CD14-positive monocyte (primary cell): ENCODE data around the gene ACSF3. TPM values are rescaled to one million over a fixed set of nuclear protein-coding genes. Genes with fewer than 3 reads are reported as not detected.

Experiments
- DNase-seq, 3 donors: peaks; one replicate each; pipeline ENCODE4 v3.0.0-alpha.2; 2011 to 2022
- H2AFZ ChIP-seq: 2 replicates; pipeline ENCODE4 v1.6.0; 2012; ENCODE audit warnings: mild to moderate bottlenecking, low read depth, low read length, inconsistent platforms; ENCODE audit not compliant: insufficient read depth, poor library complexity, severe bottlenecking
- H3K27ac ChIP-seq, 2 donors: 1 replicate in 1 of 2; 2 replicates in 1 of 2; pipeline ENCODE4 v1.5.1; 2012 to 2013; ENCODE audit warnings: low read length in 2 of 2, control low read depth in 1 of 2, inconsistent platforms in 1 of 2, low read depth in 1 of 2, mild to moderate bottlenecking in 1 of 2
- H3K27me3 ChIP-seq, 2 donors: one replicate each; pipeline versions ENCODE4 v1.6.0 to v1.6.1; 2011 to 2013; ENCODE audit warnings: low read length in 2 of 2; ENCODE audit not compliant: control insufficient read depth in 2 of 2, insufficient read depth in 2 of 2
- H3K36me3 ChIP-seq, 2 donors: replicated peaks in 1 of 2; 1 replicate in 1 of 2; 2 replicates in 1 of 2; pipeline versions ENCODE4 v1.5.1 to v1.6.1; 2012 to 2013; ENCODE audit warnings: low read length in 2 of 2, control low read depth in 1 of 2, inconsistent platforms in 1 of 2, mild to moderate bottlenecking in 1 of 2; ENCODE audit not compliant: insufficient read depth in 2 of 2, control insufficient read depth in 1 of 2
- H3K4me1 ChIP-seq, 2 donors: 1 replicate in 1 of 2; 2 replicates in 1 of 2; pipeline versions ENCODE4 v1.5.1 to v1.6.1; 2012 to 2013; ENCODE audit warnings: low read length in 2 of 2, control low read depth in 1 of 2, inconsistent platforms in 1 of 2, mild to moderate bottlenecking in 1 of 2, moderate library complexity in 1 of 2; ENCODE audit not compliant: insufficient read depth in 2 of 2, control insufficient read depth in 1 of 2
- H3K4me2 ChIP-seq: replicated peaks from 2 replicates; pipeline ENCODE3; 2012; ENCODE audit warnings: low read length, moderate library complexity, mild to moderate bottlenecking; ENCODE audit not compliant: poor library complexity, severe bottlenecking; ENCODE audit errors: extremely low read depth
- H3K4me3 ChIP-seq, 3 experiments: fragments of 200-600 bp in 1 of 3; sonication (generic) in 1 of 3; replicated peaks in 1 of 3; 1 replicate in 2 of 3; 2 replicates in 1 of 3; pipeline ENCODE4 v1.5.1; 2011 to 2013; ENCODE audit warnings: low read length in 3 of 3, mild to moderate bottlenecking in 3 of 3, control low read depth in 2 of 3, low read depth in 2 of 3, inconsistent platforms in 1 of 3, moderate library complexity in 1 of 3
- H3K79me2 ChIP-seq: 2 replicates; pipeline ENCODE4 v1.6.0; 2012; ENCODE audit warnings: mild to moderate bottlenecking, control low read depth, inconsistent platforms, low read length, moderate library complexity; ENCODE audit not compliant: insufficient read depth
- H3K9ac ChIP-seq: 2 replicates; pipeline ENCODE4 v1.6.0; 2017; ENCODE audit warnings: low read length, mild to moderate bottlenecking; ENCODE audit not compliant: insufficient read depth, poor library complexity, severe bottlenecking
- H3K9me3 ChIP-seq, 2 donors: replicated peaks in 1 of 2; 1 replicate in 1 of 2; 2 replicates in 1 of 2; pipeline versions ENCODE4 v1.5.1 to v1.6.1; 2012 to 2013; ENCODE audit warnings: low read length in 2 of 2, control low read depth in 1 of 2; ENCODE audit not compliant: control insufficient read depth in 1 of 2, insufficient read depth in 1 of 2
- H4K20me1 ChIP-seq: 2 replicates; pipeline ENCODE4 v1.6.0; 2012; ENCODE audit warnings: mild to moderate bottlenecking, low read length, control low read depth, moderate library complexity; ENCODE audit not compliant: insufficient read depth
- H3K27ac Mint-ChIP-seq, 7 donors: one replicate each; pipeline ENCODE4 v1.8.0; 2020; ENCODE audit warnings: mild to moderate bottlenecking in 7 of 7, mixed read lengths in 7 of 7, moderate library complexity in 6 of 7, inconsistent platforms in 2 of 7
- H3K27me3 Mint-ChIP-seq, 3 donors: one replicate each; pipeline ENCODE4 v1.8.0; 2021 to 2022; ENCODE audit warnings: low read depth in 3 of 3, mild to moderate bottlenecking in 3 of 3, mixed read lengths in 3 of 3, moderate library complexity in 3 of 3, inconsistent platforms in 1 of 3
- H3K36me3 Mint-ChIP-seq, 2 donors: one replicate each; pipeline ENCODE4 v1.8.0; 2020; ENCODE audit warnings: mixed read lengths in 2 of 2, inconsistent platforms in 1 of 2, mild to moderate bottlenecking in 1 of 2
- H3K4me1 Mint-ChIP-seq: one replicate; pipeline ENCODE4 v1.8.0; 2020; ENCODE audit warnings: mild to moderate bottlenecking, mixed read lengths
- H3K4me3 Mint-ChIP-seq, 2 donors: one replicate each; pipeline ENCODE4 v1.8.0; 2020; ENCODE audit warnings: mild to moderate bottlenecking in 2 of 2, mixed read lengths in 2 of 2, moderate library complexity in 1 of 2
- H3K9me3 Mint-ChIP-seq, 7 donors: one replicate each; pipeline ENCODE4 v1.8.0; 2020 to 2022; ENCODE audit warnings: mixed read lengths in 7 of 7, mild to moderate bottlenecking in 6 of 7, moderate library complexity in 6 of 7, inconsistent platforms in 2 of 7
- WGBS: methylation state at CpG from one replicate; pipeline ENCODE4 v1.1.5; 2013; ENCODE audit warnings: missing lambda C conversion rate; ENCODE audit not compliant: insufficient coverage; 5-methylcytosine and 5-hydroxymethylcytosine counted together
- intact Hi-C, 2 donors: fragments of 100-400 bp; cut with micrococcal nuclease; formaldehyde crosslinking; loops; one replicate each; pipeline versions ENCODE4 v1.15.0 to v1.15.1; 2023
- polyA plus RNA-seq, 3 donors: library from polyadenylated mRNA; depleted of rRNA in 1 of 3; unstranded in 2 of 3; stranded (reverse) in 1 of 3; fragments of 300-500 nt in 2 of 3; fragments of >200 nt in 1 of 3; fragmentation: Illumina TruSeq in 2 of 3; gene quantifications; 1 replicate in 2 of 3; 2 replicates in 1 of 3; pipeline ENCODE4 v1.2.3, GENCODE V29; 2012 to 2021
- TF ChIP-seq, protein P1 (sequence below): fragments of 200-600 bp; IDR thresholded peaks from one replicate; pipeline ENCODE4 v1.8.0; 2022; ENCODE audit warnings: antibody characterized with exemption, mild to moderate bottlenecking

The ACSF3 gene
- polyA plus RNA-seq, 3 donors: 23.5 to 26.7 (median 26.4) TPM

DNA sequence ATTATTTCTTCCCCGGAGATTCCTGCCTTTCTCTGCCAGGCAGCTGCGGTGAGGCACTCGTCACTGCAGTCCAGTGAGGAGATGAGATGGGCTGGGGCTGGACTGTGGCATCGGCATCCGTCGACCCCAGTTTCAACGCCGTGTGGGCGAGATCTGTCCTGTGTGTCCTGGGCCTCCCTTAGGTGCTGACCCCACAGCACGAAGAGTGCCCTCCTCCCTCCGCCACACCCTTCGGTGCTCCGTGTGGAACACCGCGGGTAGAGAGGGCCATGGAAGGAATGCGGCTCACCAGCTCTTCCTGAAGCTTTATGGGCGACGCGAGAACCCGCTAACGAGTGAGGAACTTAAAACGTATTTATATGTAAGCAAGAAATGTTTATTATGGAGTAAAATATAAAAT, 17.6 kb downstream of the ACSF3 start:
- Histone ChIP-seq H2AFZ (no peak overlapping the region), H3K9ac (no peak overlapping the region), H3K27me3 (no peaks in the 10 kb centered on the region), H3K36me3 (peaks cover 38 to 74% of the 10 kb centered on the region in 2 donors), H3K27ac (no peak overlapping the region), H3K4me2 (no peak overlapping the region), H3K9me3 (no peaks in the 10 kb centered on the region), H3K79me2 (no peaks in the 10 kb centered on the region), H3K4me1 (peaks cover 24 to 29% of the 10 kb centered on the region in 2 donors), H4K20me1 (peaks cover 11% of the 10 kb centered on the region), H3K4me3 (no peak overlapping the region)
- H3K4me3 Mint-ChIP-seq: no peak overlapping the region
- H3K27me3 Mint-ChIP-seq: peaks cover 0 to 2% (median 1%) of the 10 kb centered on the region in 3 donors
- H3K9me3 Mint-ChIP-seq: peaks cover 0 to 11% (median 4%) of the 10 kb centered on the region in 7 donors
- no peak overlapping the region for H3K27ac Mint-ChIP-seq
- TF ChIP-seq, protein P1, sequence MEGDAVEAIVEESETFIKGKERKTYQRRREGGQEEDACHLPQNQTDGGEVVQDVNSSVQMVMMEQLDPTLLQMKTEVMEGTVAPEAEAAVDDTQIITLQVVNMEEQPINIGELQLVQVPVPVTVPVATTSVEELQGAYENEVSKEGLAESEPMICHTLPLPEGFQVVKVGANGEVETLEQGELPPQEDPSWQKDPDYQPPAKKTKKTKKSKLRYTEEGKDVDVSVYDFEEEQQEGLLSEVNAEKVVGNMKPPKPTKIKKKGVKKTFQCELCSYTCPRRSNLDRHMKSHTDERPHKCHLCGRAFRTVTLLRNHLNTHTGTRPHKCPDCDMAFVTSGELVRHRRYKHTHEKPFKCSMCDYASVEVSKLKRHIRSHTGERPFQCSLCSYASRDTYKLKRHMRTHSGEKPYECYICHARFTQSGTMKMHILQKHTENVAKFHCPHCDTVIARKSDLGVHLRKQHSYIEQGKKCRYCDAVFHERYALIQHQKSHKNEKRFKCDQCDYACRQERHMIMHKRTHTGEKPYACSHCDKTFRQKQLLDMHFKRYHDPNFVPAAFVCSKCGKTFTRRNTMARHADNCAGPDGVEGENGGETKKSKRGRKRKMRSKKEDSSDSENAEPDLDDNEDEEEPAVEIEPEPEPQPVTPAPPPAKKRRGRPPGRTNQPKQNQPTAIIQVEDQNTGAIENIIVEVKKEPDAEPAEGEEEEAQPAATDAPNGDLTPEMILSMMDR: no peak
- no peak for DNase-seq
- intact Hi-C loops: loop anchor here in 1 of 2 donors (5.0 to 10.0 kb wide), 2 partner anchors 149 to 406 kb away; partner anchors contain the start of genes CTU2 and RNF166
- WGBS: 97% methylated on average over 11 of the region's 22 CpGs
- peaks cover 33 to 35% of the 10 kb centered on the region in 2 donors for H3K36me3 Mint-ChIP-seq
- H3K4me1 Mint-ChIP-seq: peaks cover 25% of the 10 kb centered on the region

- no peak overlapping the region for H3K27ac ChIP-seq
- intact Hi-C loops: loop anchor here in 1 of 2 donors (5.0 to 10.0 kb wide), 2 partner anchors 150 to 408 kb away; partner anchors contain the start of genes CTU2 and RNF166
These were observed 18.9 kb downstream of the ACSF3 start for GRCh38 chr16:89112377-89113151.

More at GRCh38 chr16:89112377-89113151, 18.9 kb downstream of the ACSF3 start:
- peaks cover 24 to 32% of the 10 kb centered on the region in 2 donors for H3K4me1 ChIP-seq
- H3K36me3 ChIP-seq: peaks cover 37 to 74% of the 10 kb centered on the region in 2 donors
- Mint-ChIP-seq H3K4me3 (no peak overlapping the region), H3K4me1 (peaks cover 28% of the 10 kb centered on the region), H3K27ac (no peak overlapping the region), H3K36me3 (peaks cover 34 to 35% of the 10 kb centered on the region in 2 donors), H3K27me3 (peaks cover 0 to 2% (median 0%) of the 10 kb centered on the region in 3 donors), H3K9me3 (peaks cover 0 to 5% (median 0%) of the 10 kb centered on the region in 7 donors)
- peaks cover 2% of the 10 kb centered on the region for H4K20me1 ChIP-seq
- no peak for DNase-seq
- H2AFZ ChIP-seq: no peak overlapping the region
- H3K9me3 ChIP-seq: no peaks in the 10 kb centered on the region
- H3K4me2 ChIP-seq: no peak overlapping the region
- no peak overlapping the region for H3K4me3 ChIP-seq
- H3K9ac ChIP-seq: no peak overlapping the region
- H3K27me3 ChIP-seq: no peaks in the 10 kb centered on the region
- 90% methylated on average over 25 of the region's 26 CpGs for WGBS
- TF ChIP-seq, protein P1: no peak
- H3K79me2 ChIP-seq: no peaks in the 10 kb centered on the region
